ENCODE data around the gene VIPR1. TPM values are rescaled to one million over a fixed set of nuclear protein-coding genes. Genes with fewer than 3 reads are reported as not detected.

The VIPR1 gene
- total and polyA plus RNA-seq, 2 donors (not counting 1 experiment from before 2014, with no cell fraction given): 0.79 to 5.8 TPM

GRCh38 chr3:42476225-42477125, 26.0 kb upstream of the VIPR1 start:
- WGBS (ENCODE audit: insufficient coverage): 24% methylated on average over 5 of the region's 8 CpGs
- peaks cover 0 to 21% (median 12%) of the 10 kb centered on the region in 3 donors for H3K9me3 ChIP-seq (ENCODE audit: control extremely low read depth in 1 of 3, control insufficient read depth in 2 of 3, insufficient read depth in 1 of 3, low read length in 2 of 3)
- no peaks in the 10 kb centered on the region for H3K79me2 ChIP-seq (ENCODE audit: control insufficient read depth, insufficient read depth, low read length)
- H3K9ac ChIP-seq (ENCODE audit: low read length): no peak overlapping the region
- POLR2A ChIA-PET: no interaction called here
- CTCF ChIA-PET: no interaction called here
- ATAC-seq (ENCODE audit: low read depth) (no peak), DNase-seq (no peak)
- Mint-ChIP-seq H3K4me3 (no peak overlapping the region), H3K9me3 (ENCODE audit: insufficient read depth) (peaks cover 7% of the 10 kb centered on the region), H3K27ac (no peak overlapping the region), H3K27me3 (peaks cover 45% of the 10 kb centered on the region), H3K4me1 (no peaks in the 10 kb centered on the region)
- no peaks in the 10 kb centered on the region for H3K36me3 ChIP-seq (replicated peaks in 1 of 2; ENCODE audit: control extremely low read depth in 1 of 2, control insufficient read depth in 1 of 2, extremely low read depth in 1 of 2, insufficient read depth in 2 of 2, low read length in 1 of 2)
- no peak for TF ChIP-seq EZH2 (IDR thresholded peaks at IDR 0.05; ENCODE audit: borderline replicate concordance, insufficient read depth, low read depth, low read length, poor library complexity, severe bottlenecking)
- no peak for TF ChIP-seq CTCF (IDR thresholded peaks at IDR 0.05)
- H3K27me3 ChIP-seq (replicated peaks in 1 of 4; ENCODE audit: control extremely low read depth in 1 of 4, control insufficient read depth in 3 of 4, insufficient read depth in 4 of 4, low read length in 3 of 4): peaks cover 0 to 19% (median 1%) of the 10 kb centered on the region in 4 experiments
- no peaks in the 10 kb centered on the region for H4K20me1 ChIP-seq (ENCODE audit: control insufficient read depth, insufficient read depth, low read length, poor library complexity, severe bottlenecking)
- H3K4me1 ChIP-seq (ENCODE audit: control insufficient read depth in 2 of 2, insufficient read depth in 2 of 2, low read length in 2 of 2): no peaks in the 10 kb centered on the region
- no peak overlapping the region for H2AFZ ChIP-seq (ENCODE audit: insufficient read depth, low read depth, low read length, poor library complexity, severe bottlenecking)
- no peak overlapping the region for H3K27ac ChIP-seq (ENCODE audit: low read length in 2 of 2)
- H3K4me3 ChIP-seq (ENCODE audit: control extremely low read depth in 1 of 5, extremely low read depth in 1 of 5, insufficient read depth in 1 of 5, low read depth in 2 of 5, low read length in 4 of 5): no peak overlapping the region
- intact Hi-C loops (cut with micrococcal nuclease): no loop called here
- H3K4me2 ChIP-seq (replicated peaks; ENCODE audit: low read depth, low read length, poor library complexity, severe bottlenecking): no peak overlapping the region

- 80% methylated on average over 2 of the region's 2 CpGs for WGBS (ENCODE audit: insufficient coverage)
- H3K4me2 ChIP-seq (replicated peaks; ENCODE audit: low read depth, low read length, poor library complexity, severe bottlenecking): no peak overlapping the region
- no peaks in the 10 kb centered on the region for H3K36me3 ChIP-seq (replicated peaks in 1 of 2; ENCODE audit: control extremely low read depth in 1 of 2, control insufficient read depth in 1 of 2, extremely low read depth in 1 of 2, insufficient read depth in 2 of 2, low read length in 1 of 2)
- ChIA-PET CTCF (no interaction called here), POLR2A (no interaction called here)
- no peak overlapping the region for H2AFZ ChIP-seq (ENCODE audit: insufficient read depth, low read depth, low read length, poor library complexity, severe bottlenecking)
- H3K27me3 Mint-ChIP-seq: peaks cover 42% of the 10 kb centered on the region
- DNase-seq (no peak), ATAC-seq (ENCODE audit: low read depth) (no peak)
- no peaks in the 10 kb centered on the region for H3K4me1 Mint-ChIP-seq
- peaks cover 2 to 21% (median 18%) of the 10 kb centered on the region in 3 donors for H3K9me3 ChIP-seq (ENCODE audit: control extremely low read depth in 1 of 3, control insufficient read depth in 2 of 3, insufficient read depth in 1 of 3, low read length in 2 of 3)
- no peak overlapping the region for H3K4me3 ChIP-seq (ENCODE audit: control extremely low read depth in 1 of 5, extremely low read depth in 1 of 5, insufficient read depth in 1 of 5, low read depth in 2 of 5, low read length in 4 of 5)
- H3K4me1 ChIP-seq (ENCODE audit: control insufficient read depth in 2 of 2, insufficient read depth in 2 of 2, low read length in 2 of 2): no peaks in the 10 kb centered on the region
- no peak overlapping the region for H3K4me3 Mint-ChIP-seq
- TF ChIP-seq CTCF (IDR thresholded peaks at IDR 0.05) (no peak), EZH2 (IDR thresholded peaks at IDR 0.05; ENCODE audit: borderline replicate concordance, insufficient read depth, low read depth, low read length, poor library complexity, severe bottlenecking) (no peak)
- peaks cover 11% of the 10 kb centered on the region for H3K9me3 Mint-ChIP-seq (ENCODE audit: insufficient read depth)
- intact Hi-C loops (cut with micrococcal nuclease): no loop called here
- no peak overlapping the region for H3K27ac Mint-ChIP-seq
- no peak overlapping the region for H3K27ac ChIP-seq (ENCODE audit: low read length in 2 of 2)
- H4K20me1 ChIP-seq (ENCODE audit: control insufficient read depth, insufficient read depth, low read length, poor library complexity, severe bottlenecking): no peaks in the 10 kb centered on the region
- peaks cover 0 to 19% (median 1%) of the 10 kb centered on the region in 4 experiments for H3K27me3 ChIP-seq (replicated peaks in 1 of 4; ENCODE audit: control extremely low read depth in 1 of 4, control insufficient read depth in 3 of 4, insufficient read depth in 4 of 4, low read length in 3 of 4)
- no peaks in the 10 kb centered on the region for H3K79me2 ChIP-seq (ENCODE audit: control insufficient read depth, insufficient read depth, low read length)
- H3K9ac ChIP-seq (ENCODE audit: low read length): no peak overlapping the region
These were observed 24.7 kb upstream of the VIPR1 start for GRCh38 chr3:42477696-42478095.
